Activated CD4-positive, alpha-beta T cell treated with anti-CD3 and anti-CD28 coated beads, Interleukin-2, Interleukin-4, amounts not matched to agents 100 ng/mL and 50 ng/mL, durations not matched to agents 16 hours and 8 hours (primary cell): ENCODE data around the gene SHISA8.
"Not testable (repeated sequence)": the region's sequence is repeated elsewhere in the genome, so short reads cannot be mapped to it uniquely, and the experiment has no call there.

ENCODE experiments used
- DNase-seq: peaks from one replicate; pipeline ENCODE4 v3.0.0-alpha.2; 2020; ENCODE audit warnings: low spot score

SHISA8 gene

DNA sequence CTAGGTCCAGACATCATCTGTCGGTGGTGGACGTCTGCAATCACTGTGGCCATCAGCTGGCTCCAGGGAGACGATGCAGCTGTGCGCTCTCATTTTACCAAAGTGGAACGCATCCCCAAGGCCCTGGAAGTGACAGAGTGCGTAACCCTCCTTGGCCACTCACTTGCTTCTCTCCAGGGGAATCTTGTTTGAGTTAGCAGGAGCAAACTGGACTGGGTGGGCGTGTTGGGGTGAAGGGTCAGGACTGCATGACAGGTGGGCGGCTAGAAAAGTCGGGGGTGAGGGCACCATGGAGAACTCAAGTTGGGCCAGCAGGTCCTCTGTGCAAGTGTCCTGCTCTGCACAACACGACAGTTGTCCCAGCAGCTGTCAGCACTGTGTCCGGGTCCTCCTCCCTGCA lies 16.2 kb downstream of the SHISA8 start:
- no peak for DNase-seq

DNA sequence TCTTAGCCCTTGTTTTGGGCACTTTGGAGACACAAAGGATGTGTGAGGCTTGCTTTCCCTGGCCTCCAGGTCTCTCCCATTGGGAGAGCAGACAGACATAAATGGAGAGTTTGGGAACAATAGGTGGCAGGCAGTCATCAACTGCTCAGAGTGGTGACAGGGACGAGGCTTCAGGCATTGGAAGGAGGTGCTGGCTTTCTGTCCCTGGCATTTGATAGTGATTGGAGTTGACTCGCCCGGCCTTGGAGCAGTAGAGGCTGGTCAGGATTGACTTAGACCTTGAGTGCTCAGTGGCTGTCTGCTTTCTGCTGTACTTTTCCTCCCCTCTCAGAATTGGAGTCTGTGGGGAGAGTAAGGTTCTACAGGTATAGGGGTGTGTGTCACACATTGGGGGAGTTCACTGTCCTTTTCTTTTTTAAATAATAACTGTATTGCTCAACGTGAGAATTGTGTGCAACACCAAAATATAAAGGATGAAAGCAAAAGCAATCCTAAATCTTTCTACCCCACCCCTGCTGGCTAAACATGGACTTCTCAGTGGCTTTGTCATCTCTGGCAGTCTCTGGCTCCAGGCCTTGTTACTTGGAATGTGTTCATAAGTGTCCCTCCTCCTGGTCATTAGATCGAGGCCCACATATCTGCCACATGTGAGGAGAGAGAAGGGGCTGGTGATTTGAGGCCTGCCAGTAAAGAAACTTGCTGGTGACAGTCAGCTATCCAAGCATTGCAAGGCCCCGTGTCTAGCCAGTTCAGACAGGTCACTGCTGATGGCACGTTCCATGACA lies 21.1 kb downstream of the SHISA8 start:
- no peak for DNase-seq

DNA sequence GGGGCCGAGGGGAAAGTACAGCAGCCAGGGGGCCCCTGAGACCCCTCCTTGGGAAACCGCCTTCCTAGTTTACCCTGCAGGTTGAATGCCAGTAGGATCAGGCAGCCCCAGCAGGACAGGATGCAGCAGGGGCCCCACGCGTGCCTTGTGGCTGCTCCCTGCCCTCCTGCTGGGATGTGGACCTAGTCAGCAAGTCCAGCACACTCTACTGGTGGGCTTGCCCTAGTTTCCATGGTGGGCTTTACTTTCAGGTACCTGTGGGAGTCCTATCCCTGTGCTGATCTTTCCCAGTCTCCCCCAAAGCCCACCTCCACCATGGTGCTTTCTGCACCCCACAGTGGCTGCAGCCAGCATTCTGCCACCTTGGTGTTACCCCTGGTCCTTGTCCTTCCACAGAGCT lies 22.2 kb downstream of the SHISA8 start:
- DNase-seq = no peak

- DNase-seq = no peak
Observed at GRCh38 chr22:41891407-41891806, 23.5 kb downstream of the SHISA8 start.

DNA sequence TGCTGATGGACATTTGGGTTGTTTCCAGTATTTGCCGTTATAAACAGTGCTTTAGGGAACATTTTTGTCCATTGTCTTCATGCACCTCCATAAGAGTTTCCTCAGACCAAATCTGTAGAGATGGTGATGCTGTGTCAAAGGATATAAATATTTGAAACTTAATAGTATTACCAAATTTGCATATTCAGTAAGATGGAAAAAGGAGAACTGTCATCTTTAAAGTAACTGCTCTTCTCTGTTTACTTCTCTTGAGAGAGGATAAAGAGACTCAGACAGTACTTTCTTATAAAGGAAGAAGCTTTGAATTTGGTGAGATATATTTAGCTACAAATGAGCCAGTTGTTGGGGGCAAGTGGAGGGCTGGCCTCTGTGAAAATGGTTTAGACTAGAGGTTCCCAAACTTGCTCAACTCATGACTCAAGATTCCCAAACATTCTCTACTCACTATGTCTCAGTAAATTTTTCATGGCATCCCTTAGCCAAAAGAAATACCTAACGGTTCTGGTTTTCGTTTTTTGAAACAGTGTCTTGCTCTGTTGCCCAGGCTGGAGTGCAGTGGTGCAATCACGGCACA lies 26.2 kb downstream of the SHISA8 start:
- no peak for DNase-seq

DNA sequence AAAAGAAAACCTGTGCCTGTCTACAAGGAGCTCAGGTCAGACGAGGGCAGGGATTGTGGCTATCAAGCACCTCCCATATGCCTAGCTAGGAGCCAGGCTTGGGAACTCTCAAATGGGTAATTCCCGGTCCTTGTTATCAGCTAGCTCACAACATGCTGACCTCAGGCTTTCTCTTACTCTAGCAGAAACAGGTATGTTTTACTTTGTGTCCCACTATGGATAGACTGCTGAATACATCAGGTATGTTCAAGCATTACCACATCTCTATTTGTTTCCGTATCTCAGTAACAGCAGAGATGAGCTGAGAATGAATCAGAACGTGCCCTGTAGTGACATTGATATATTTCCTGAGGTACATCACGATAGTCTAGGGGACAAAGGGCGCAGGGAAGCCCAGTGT lies 29.4 kb downstream of the SHISA8 start:
- no peak for DNase-seq

DNA sequence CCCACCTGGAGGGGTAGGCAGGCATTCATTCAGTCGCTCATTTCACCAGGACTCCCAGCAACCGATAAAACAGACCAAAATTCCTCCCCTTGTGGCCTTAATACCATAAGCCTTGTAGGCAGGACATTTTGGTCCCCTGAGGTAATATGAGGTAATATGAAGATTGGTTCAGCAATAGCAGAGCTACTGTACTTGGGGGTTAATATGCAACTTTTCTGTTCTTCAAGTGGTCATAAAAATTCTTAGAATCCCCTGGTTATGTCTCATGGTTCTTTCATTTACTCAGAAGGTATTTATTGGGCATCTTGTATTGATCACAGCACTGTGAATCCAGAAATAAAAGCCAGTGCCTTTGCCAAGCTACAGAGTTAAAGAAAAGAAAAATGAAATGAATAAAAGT lies 29.8 kb downstream of the SHISA8 start:
- no peak for DNase-seq

- DNase-seq = no peak
Observed at GRCh38 chr22:41883400-41883799, 31.5 kb downstream of the SHISA8 start.

GRCh38 chr22:41880653-41881052 lies 34.2 kb downstream of the SHISA8 start:
- no peak for DNase-seq

- DNase-seq = no peak
Observed at GRCh38 chr22:41876675-41877074, 38.2 kb downstream of the SHISA8 start.

DNA sequence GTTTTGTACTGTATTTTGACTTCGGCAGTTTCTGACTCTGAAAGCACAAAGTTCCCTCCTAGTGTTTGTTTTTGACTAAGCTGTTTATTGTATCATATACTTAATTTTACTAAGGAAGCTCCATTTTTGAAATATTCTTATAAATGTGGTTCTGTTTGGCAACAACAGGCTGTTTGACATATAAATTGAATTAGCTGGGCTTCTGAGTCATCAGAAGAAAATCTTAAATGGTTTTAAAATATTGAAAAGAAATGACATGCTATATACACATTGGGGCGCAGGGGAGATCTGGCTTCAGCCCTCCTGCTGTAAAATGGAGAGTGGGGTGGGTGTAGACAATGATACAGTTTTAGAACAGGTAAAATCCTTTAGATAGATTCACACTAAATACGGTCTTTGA lies 38.6 kb downstream of the SHISA8 start:
- no peak for DNase-seq

GRCh38 chr22:41875531-41876270 lies 39.2 kb downstream of the SHISA8 start:
- DNase-seq = no peak

DNA sequence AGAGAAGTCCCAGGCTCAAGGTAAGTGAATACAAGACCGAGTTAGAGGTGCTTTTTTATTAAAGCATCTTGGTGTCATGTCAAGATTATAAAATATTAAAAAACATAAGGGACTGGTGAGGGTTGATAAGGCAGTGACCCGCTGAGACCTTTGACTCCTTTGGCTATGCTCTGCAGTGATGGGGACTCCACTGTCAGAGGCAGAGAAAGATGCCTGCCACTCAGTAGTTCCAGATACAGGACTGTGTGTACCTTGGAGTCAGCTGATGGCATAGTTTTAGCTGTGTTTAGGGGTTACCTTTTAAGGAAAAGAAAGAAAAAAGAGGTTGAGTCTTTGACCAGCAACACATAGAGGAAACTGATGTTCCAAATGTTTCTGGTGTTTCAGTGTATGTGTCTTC lies 40.8 kb downstream of the SHISA8 start:
- no peak for DNase-seq

DNA sequence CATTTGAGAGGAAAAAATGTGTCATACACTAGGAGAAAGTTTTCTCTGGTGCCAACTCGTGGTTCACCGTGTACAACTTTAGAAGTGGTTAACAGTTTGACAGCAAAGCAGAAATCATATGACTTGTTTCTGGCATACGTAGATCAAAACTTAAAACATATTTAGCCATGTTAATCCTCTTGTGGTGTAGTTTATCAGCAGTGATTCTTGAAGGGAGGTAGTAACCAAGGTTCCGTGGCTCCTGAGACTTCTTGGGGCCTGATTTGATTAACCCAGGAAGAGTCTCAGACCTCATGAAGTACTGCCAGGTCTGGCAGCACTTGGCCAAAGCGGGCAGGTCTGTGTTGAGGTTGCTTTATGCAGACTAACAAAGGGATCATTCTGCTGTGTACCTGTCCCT lies 41.5 kb downstream of the SHISA8 start:
- DNase-seq = peak; percentile 73

- no peak for DNase-seq
Observed at GRCh38 chr22:41870786-41871185, 44.1 kb downstream of the SHISA8 start.

DNA sequence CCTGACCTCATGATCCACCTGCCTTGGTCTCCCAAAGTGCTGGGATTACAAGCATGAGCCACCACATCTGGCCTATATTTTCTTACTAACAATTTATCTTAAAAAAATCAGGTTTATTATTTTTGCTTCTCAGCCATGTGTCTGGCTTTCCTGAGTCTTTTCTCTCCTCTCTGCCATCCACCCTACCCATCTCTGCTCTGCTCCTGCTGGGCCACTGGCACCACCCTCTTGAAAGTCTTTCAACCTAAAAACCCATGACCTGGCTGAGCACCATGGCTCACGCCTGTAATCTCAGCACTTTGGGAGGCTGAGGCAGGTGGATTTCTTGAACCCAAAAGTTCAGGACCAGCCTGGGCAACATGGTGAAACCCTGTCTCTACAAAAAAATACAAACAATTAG lies 44.8 kb downstream of the SHISA8 start:
- DNase-seq = not testable (repeated sequence)

DNA sequence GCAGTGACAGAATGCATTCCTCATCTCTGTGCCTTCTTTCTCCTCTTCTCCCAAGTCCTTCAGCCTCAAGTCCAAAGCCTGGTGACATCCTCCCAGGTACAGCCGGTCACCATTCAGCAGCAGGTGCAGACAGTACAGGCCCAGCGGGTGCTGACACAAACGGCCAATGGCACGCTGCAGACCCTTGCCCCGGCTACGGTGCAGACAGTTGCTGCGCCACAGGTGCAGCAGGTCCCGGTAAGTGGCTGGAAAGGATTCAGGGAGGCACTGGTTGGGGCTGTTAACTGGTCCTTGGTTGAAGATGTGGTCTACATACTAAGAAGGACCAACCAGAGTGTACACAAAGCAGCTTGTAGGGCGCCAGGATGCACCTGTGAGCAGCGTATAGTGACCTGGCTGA lies 46.3 kb downstream of the SHISA8 start:
- no peak for DNase-seq

- DNase-seq = no peak
Observed at GRCh38 chr22:41863472-41863871, 51.4 kb downstream of the SHISA8 start.

- DNase-seq = peak; percentile 71
Observed at GRCh38 chr22:41862530-41863266, 52.2 kb downstream of the SHISA8 start.

DNA sequence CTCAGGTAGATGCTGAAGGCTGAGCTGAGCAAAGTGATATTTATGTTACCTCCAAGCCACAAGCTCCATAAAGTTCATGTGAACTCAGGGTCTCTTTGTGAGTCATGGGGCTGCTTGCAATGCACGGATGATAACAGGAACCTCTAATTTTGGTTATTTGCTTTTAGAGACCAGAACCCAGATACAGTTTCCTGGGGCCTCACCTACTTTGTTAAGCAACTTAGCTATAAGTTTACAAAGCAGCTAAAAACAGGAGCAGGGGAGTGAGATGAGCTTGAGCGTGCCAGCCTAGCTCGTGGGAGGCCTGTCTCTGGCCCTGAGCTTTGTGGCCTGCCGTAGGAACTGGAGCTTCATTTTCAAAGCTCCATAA lies 52.7 kb downstream of the SHISA8 start:
- peak; percentile 68 for DNase-seq
